Central memory CD8-positive, alpha-beta T cell (primary cell): ENCODE data around the gene ZNF697.
"Not testable (repeated sequence)": the region's sequence is repeated elsewhere in the genome, so short reads cannot be mapped to it uniquely, and the experiment has no call there.

Experiments
- ATAC-seq: fragments of 150-1000 bp; cut with Tn5 transposase; replicated peaks from 2 replicates; pipeline ENCODE4 v1.10.0; 2022; ENCODE audit warnings: mild to moderate bottlenecking, moderate FRiP score, moderate number of reproducible peaks; ENCODE audit not compliant: poor library complexity, severe bottlenecking; ENCODE audit errors: extremely low read depth
- DNase-seq, 2 donors: peaks; one replicate each; pipeline ENCODE4 v3.0.0; 2021; ENCODE audit warnings: low spot score in 2 of 2
- H3K27ac Mint-ChIP-seq: one replicate; pipeline ENCODE4 v1.8.0; 2022; ENCODE audit warnings: low read depth, mild to moderate bottlenecking, moderate library complexity, mixed read lengths
- H3K27me3 Mint-ChIP-seq: one replicate; pipeline ENCODE4 v1.8.0; 2022; ENCODE audit warnings: mixed read lengths
- H3K36me3 Mint-ChIP-seq: one replicate; pipeline ENCODE4 v1.8.0; 2022; ENCODE audit warnings: mild to moderate bottlenecking, moderate library complexity, mixed read lengths; ENCODE audit not compliant: insufficient read depth
- H3K4me1 Mint-ChIP-seq: one replicate; pipeline ENCODE4 v1.8.0; 2022; ENCODE audit warnings: mixed read lengths
- H3K4me3 Mint-ChIP-seq: one replicate; pipeline ENCODE4 v1.8.0; 2022; ENCODE audit warnings: mild to moderate bottlenecking, moderate library complexity, mixed read lengths
- H3K9me3 Mint-ChIP-seq: one replicate; pipeline ENCODE4 v1.8.0; 2022; ENCODE audit warnings: mixed read lengths

The ZNF697 gene

GRCh38 chr1:119647734-119648619 lies at the start of gene ZNF697:
Gene ZNF697, minus strand, starts transcription at chr1:119648266. Its CDS starts 22,166 bp downstream, at chr1:119626100.
- Mint-ChIP-seq H3K4me1 (peaks cover 5% of the 10 kb centered on the region), H3K9me3 (no peaks in the 10 kb centered on the region), H3K27ac (no peak within 1 kb of the TSS), H3K36me3 (no peaks in the 10 kb centered on the region), H3K27me3 (peaks cover 86% of the 10 kb centered on the region), H3K4me3 (peak within 1 kb of the TSS; percentile 48)
- DNase-seq (no peak), ATAC-seq (no peak)

DNA sequence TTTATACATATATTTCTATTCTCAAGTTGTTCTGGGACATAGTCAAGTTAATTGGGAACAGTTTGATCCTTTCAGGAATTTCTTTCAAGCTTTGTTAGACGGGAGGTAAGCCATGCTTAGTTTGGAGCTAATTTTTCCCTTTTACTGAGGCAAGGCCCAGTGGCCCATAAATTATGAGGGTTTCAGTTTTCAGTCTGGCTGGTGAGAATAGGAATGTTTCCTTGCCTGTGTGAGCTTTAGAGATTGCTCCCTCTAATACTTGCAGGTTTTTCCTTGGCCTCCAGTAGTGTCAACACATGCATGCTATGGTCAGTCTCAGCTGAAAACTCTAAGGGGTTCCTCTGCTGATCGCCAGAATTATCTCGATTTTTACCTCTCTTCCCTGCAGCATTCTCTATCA lies 49.5 kb upstream of the ZNF697 start:
- ATAC-seq (no peak), DNase-seq (no peak)
- Mint-ChIP-seq H3K9me3 (peaks cover 25% of the 10 kb centered on the region), H3K36me3 (no peaks in the 10 kb centered on the region), H3K27ac (no peak overlapping the region), H3K4me3 (no peak overlapping the region), H3K4me1 (no peaks in the 10 kb centered on the region), H3K27me3 (peaks cover 78% of the 10 kb centered on the region)

DNA sequence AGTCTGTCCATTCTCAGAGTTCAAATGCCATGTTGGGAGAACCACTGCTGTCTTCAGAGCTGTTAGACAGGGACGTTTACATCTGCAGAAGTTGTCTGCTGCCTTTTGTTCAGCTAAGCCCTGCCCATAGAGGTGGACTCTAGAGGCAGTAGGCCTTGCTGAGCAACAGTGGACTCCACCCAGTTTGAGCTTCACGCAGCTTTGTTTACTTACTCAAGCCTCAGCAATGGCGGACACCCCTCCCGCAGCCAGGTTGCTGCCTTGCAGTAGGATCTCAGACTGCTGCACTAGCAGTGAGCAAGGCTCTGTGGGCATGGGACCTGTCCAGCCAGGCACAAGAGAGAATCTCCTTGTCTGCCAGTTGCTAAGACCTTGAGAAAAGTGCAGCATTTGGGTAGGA lies 48.8 kb upstream of the ZNF697 start:
- H3K27ac Mint-ChIP-seq, DNase-seq, H3K4me1 Mint-ChIP-seq, H3K36me3 Mint-ChIP-seq, H3K4me3 Mint-ChIP-seq, ATAC-seq: not testable (repeated sequence)
- H3K9me3 Mint-ChIP-seq: peaks cover 18% of the 10 kb centered on the region
- peaks cover 70% of the 10 kb centered on the region for H3K27me3 Mint-ChIP-seq

DNA sequence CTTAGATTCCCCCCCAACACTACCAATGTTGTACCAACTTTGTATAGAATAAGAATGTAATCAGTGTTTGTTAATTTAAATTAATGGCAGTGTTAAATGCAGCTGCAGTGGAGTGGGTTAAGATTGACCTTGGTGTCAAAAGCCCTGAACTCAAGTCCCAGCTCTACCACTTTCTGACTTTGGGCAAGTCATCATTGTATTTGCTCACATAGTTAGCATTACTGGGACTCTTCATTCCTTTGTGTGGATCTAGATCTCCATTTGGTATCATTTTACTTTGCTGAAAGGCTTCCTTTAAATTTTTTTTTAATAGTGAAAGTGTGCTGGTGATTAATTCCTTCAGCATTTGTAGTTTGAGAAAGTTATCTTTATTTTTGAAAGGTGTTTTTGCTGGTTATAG lies 41.4 kb upstream of the ZNF697 start:
- Mint-ChIP-seq H3K9me3 (peaks cover 6% of the 10 kb centered on the region), H3K36me3 (no peaks in the 10 kb centered on the region), H3K27ac (no peak overlapping the region), H3K27me3 (peaks cover 9% of the 10 kb centered on the region), H3K4me3 (no peak overlapping the region), H3K4me1 (no peaks in the 10 kb centered on the region)
- no peak for DNase-seq
- no peak for ATAC-seq

- H3K27ac Mint-ChIP-seq: no peak overlapping the region
- ATAC-seq: no peak
- no peaks in the 10 kb centered on the region for H3K4me1 Mint-ChIP-seq
- no peak overlapping the region for H3K4me3 Mint-ChIP-seq
- peaks cover 2% of the 10 kb centered on the region for H3K27me3 Mint-ChIP-seq
- no peak for DNase-seq
- no peaks in the 10 kb centered on the region for H3K36me3 Mint-ChIP-seq
- H3K9me3 Mint-ChIP-seq: no peaks in the 10 kb centered on the region
These were observed 40.7 kb upstream of the ZNF697 start for GRCh38 chr1:119688810-119689209.

- DNase-seq: no peak
- H3K36me3 Mint-ChIP-seq: no peaks in the 10 kb centered on the region
- H3K4me1 Mint-ChIP-seq: no peaks in the 10 kb centered on the region
- H3K27ac Mint-ChIP-seq: no peak overlapping the region
- no peaks in the 10 kb centered on the region for H3K27me3 Mint-ChIP-seq
- ATAC-seq: no peak
- H3K9me3 Mint-ChIP-seq: no peaks in the 10 kb centered on the region
- no peak overlapping the region for H3K4me3 Mint-ChIP-seq
These were observed 39.5 kb upstream of the ZNF697 start for GRCh38 chr1:119687434-119688079.

- H3K4me1 Mint-ChIP-seq: no peaks in the 10 kb centered on the region
- DNase-seq (no peak), ATAC-seq (no peak)
- no peaks in the 10 kb centered on the region for H3K9me3 Mint-ChIP-seq
- H3K36me3 Mint-ChIP-seq: no peaks in the 10 kb centered on the region
- no peak overlapping the region for H3K4me3 Mint-ChIP-seq
- no peaks in the 10 kb centered on the region for H3K27me3 Mint-ChIP-seq
- no peak overlapping the region for H3K27ac Mint-ChIP-seq
These were observed 38.6 kb upstream of the ZNF697 start for GRCh38 chr1:119686661-119687060.

DNA sequence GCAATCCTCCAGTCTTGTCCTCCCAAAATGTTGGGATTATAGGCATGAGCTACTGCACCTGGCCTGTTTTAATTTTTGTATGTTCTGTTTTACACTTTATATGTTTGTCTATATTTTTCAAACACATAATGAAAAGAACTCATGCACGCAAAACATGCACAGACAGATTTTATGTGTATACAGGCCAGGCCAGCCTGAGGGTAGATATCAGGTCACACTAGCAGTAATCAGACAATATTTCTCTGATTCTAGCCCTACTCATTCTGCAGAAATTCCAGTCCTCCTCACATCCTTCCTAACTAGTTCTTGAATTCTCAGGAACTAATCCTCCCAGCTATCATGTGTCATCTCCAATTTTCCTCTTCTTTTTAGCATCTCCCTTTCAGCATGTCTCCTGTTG lies 35.8 kb upstream of the ZNF697 start:
- H3K9me3 Mint-ChIP-seq: no peaks in the 10 kb centered on the region
- DNase-seq (no peak), ATAC-seq (no peak)
- H3K27me3 Mint-ChIP-seq: no peaks in the 10 kb centered on the region
- H3K4me3 Mint-ChIP-seq: no peak overlapping the region
- H3K4me1 Mint-ChIP-seq: no peaks in the 10 kb centered on the region
- no peak overlapping the region for H3K27ac Mint-ChIP-seq
- no peaks in the 10 kb centered on the region for H3K36me3 Mint-ChIP-seq

DNA sequence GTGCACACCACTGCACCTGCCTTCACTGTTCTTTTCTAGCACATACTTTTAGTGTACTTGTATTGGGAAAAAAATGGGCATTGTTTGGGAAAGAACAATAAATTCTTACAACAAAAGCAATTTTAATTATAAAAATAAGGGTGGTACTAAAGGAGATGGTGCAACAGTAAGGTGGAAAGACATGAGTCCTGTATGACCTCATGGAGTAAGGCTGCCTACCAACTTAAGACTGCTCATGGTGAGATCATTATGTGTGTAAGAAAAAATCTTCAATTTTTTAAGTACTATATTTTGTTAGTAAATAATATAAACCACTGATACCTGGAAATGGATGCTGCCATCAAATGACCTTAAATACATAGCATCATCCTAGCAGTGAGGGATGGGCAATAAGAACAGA lies 34.1 kb upstream of the ZNF697 start:
- Mint-ChIP-seq H3K36me3 (no peaks in the 10 kb centered on the region), H3K9me3 (no peaks in the 10 kb centered on the region), H3K4me1 (no peaks in the 10 kb centered on the region), H3K27me3 (peaks cover 8% of the 10 kb centered on the region), H3K27ac (no peak overlapping the region), H3K4me3 (no peak overlapping the region)
- ATAC-seq: no peak
- no peak for DNase-seq

- no peak for ATAC-seq
- DNase-seq: no peak
- H3K9me3 Mint-ChIP-seq: no peaks in the 10 kb centered on the region
- no peaks in the 10 kb centered on the region for H3K4me1 Mint-ChIP-seq
- H3K27me3 Mint-ChIP-seq: peaks cover 8% of the 10 kb centered on the region
- H3K36me3 Mint-ChIP-seq: no peaks in the 10 kb centered on the region
- no peak overlapping the region for H3K4me3 Mint-ChIP-seq
- H3K27ac Mint-ChIP-seq: no peak overlapping the region
These were observed 33.5 kb upstream of the ZNF697 start for GRCh38 chr1:119681560-119681959.

DNA sequence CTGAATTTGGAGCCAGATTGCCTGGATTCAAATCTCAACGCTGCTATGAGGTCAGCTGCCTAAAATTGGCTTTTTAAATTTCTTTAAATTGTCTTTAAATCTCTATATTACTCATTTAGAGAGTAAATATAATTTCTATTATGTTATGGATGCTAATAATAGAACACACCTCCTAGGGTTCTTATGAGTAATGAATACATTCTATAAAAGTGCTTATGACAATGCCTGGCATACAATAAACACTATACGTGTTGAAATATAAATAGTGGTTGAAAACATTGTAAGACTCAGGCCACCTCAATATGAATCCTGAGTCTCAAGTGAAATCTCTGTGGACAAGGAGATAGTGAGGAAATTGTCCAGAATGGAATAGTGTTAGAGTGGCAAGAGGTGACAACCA lies 32.7 kb upstream of the ZNF697 start:
- H3K27ac Mint-ChIP-seq: no peak overlapping the region
- DNase-seq: no peak
- H3K36me3 Mint-ChIP-seq: no peaks in the 10 kb centered on the region
- peaks cover 1% of the 10 kb centered on the region for H3K4me1 Mint-ChIP-seq
- peaks cover 14% of the 10 kb centered on the region for H3K27me3 Mint-ChIP-seq
- ATAC-seq: no peak
- no peaks in the 10 kb centered on the region for H3K9me3 Mint-ChIP-seq
- H3K4me3 Mint-ChIP-seq: no peak overlapping the region

- H3K4me3 Mint-ChIP-seq: no peak overlapping the region
- H3K27ac Mint-ChIP-seq: no peak overlapping the region
These were observed 32.1 kb upstream of the ZNF697 start for GRCh38 chr1:119680193-119680592.

DNA sequence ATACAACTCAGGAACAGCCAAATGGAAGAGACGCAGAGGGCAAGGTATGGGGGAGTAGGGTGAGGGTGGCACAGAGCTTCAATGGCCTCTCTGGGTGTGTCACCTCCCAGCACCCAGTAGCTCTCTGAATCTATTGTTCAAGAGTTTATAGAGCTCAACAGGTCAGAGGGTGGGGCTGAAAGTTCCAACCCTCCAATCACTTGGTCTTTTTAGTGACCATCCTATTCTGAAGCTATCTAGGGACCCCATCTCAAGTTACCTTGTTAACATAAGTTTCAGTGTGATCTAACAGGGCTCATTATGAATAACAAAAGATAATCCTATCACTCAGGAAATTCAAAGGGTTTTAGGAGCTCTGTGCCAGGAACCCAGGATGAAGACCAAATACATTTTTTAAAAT lies 31.2 kb upstream of the ZNF697 start:
- peaks cover 19% of the 10 kb centered on the region for H3K27me3 Mint-ChIP-seq
- H3K4me3 Mint-ChIP-seq: no peak overlapping the region
- no peaks in the 10 kb centered on the region for H3K9me3 Mint-ChIP-seq
- H3K36me3 Mint-ChIP-seq: no peaks in the 10 kb centered on the region
- DNase-seq (no peak), ATAC-seq (no peak)
- H3K4me1 Mint-ChIP-seq: peaks cover 5% of the 10 kb centered on the region
- no peak overlapping the region for H3K27ac Mint-ChIP-seq

More at GRCh38 chr1:119680193-119680592, 32.1 kb upstream of the ZNF697 start:
- DNase-seq (no peak), ATAC-seq (no peak)
- Mint-ChIP-seq H3K27me3 (peaks cover 19% of the 10 kb centered on the region), H3K36me3 (no peaks in the 10 kb centered on the region), H3K9me3 (no peaks in the 10 kb centered on the region), H3K4me1 (peaks cover 5% of the 10 kb centered on the region)
